Muscle layer of colon (tissue), 2 donors: Measurements from ENCODE around the gene PSPC1.
"Not testable (repeated sequence)": the region's sequence is repeated elsewhere in the genome, so short reads cannot be mapped to it uniquely, and the experiment has no call there.

Experiments
- H3K27ac ChIP-seq: one replicate; pipeline ENCODE4 v1.7.0; 2013; ENCODE audit warnings: low read depth, mild to moderate bottlenecking, low read length, moderate library complexity
- H3K27me3 ChIP-seq, 2 donors: one replicate each; pipeline ENCODE4 v1.7.0; 2013; ENCODE audit warnings: low read length in 2 of 2, mild to moderate bottlenecking in 2 of 2; ENCODE audit not compliant: insufficient read depth in 2 of 2, control insufficient read depth in 1 of 2
- H3K36me3 ChIP-seq: one replicate; pipeline ENCODE4 v1.7.0; 2013; ENCODE audit warnings: mild to moderate bottlenecking, low read length; ENCODE audit not compliant: insufficient read depth
- H3K4me1 ChIP-seq: one replicate; pipeline ENCODE4 v1.7.0; 2013; ENCODE audit warnings: mild to moderate bottlenecking, low read length; ENCODE audit not compliant: insufficient read depth
- H3K4me3 ChIP-seq, 2 donors: one replicate each; pipeline ENCODE4 v1.7.0; 2013; ENCODE audit warnings: low read length in 2 of 2, low read depth in 1 of 2, mild to moderate bottlenecking in 1 of 2, moderate library complexity in 1 of 2
- H3K9ac ChIP-seq: one replicate; pipeline ENCODE4 v1.7.0; 2013; ENCODE audit warnings: low read length
- H3K9me3 ChIP-seq: one replicate; pipeline ENCODE4 v1.7.0; 2013; ENCODE audit warnings: mild to moderate bottlenecking, low read length
- donor health status: abdominal sarcoma.
- donor health status: Adenocarcinoma of cecum.

The PSPC1 gene, protein sequence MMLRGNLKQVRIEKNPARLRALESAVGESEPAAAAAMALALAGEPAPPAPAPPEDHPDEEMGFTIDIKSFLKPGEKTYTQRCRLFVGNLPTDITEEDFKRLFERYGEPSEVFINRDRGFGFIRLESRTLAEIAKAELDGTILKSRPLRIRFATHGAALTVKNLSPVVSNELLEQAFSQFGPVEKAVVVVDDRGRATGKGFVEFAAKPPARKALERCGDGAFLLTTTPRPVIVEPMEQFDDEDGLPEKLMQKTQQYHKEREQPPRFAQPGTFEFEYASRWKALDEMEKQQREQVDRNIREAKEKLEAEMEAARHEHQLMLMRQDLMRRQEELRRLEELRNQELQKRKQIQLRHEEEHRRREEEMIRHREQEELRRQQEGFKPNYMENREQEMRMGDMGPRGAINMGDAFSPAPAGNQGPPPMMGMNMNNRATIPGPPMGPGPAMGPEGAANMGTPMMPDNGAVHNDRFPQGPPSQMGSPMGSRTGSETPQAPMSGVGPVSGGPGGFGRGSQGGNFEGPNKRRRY

DNA sequence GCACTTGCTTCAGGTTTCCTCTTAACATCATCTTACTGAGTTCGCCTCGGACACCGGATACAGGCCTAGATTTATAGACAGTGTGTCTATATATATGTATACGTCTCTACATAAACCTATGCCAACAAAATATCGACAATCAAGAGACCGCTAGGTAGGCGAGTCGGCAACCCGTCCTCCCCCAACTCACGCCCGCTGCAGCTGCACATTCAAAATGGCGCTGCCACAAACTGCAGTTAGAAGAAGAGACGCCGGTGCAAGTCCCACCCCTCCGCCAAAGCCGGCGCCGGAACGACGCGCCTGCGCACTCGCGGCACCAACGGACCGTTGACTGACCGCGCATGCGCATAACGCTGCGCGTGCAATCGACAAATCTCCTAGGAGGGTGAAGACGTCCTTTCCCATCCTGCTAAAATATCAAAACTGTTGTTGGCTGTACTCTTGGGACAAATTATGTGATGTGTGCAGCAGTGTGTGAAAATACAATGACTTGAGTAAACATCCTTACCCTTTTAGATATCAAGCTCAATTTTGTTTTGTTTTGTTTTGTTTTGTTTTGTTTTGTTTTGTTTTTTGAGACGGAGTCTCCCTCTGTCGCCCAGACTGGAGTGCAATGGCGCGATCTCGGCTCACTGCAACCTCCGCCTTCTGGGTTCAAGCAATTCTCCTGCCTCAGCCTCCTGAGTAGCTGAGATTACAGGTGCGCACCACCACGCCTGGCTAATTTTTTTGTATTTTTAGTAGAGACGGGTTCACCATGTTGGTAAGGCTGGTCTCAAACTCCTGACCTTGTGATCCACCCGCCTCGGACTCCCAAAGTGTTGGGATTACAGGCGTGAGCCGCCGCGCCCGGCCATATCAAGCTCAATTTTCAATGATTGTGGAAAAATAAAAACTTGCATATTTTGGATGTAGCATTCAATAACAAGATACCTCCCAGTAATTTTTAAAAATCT lies at the start of gene PSPC1:
Gene PSPC1 (minus strand): TSS at position 219 of the 956 bp plus-strand sequence. CDS start 188 bp downstream, at position 31.
- H3K9ac ChIP-seq, result peak within 1 kb of the TSS; percentile 93
- H3K9me3 ChIP-seq, result not testable (repeated sequence)

DNA sequence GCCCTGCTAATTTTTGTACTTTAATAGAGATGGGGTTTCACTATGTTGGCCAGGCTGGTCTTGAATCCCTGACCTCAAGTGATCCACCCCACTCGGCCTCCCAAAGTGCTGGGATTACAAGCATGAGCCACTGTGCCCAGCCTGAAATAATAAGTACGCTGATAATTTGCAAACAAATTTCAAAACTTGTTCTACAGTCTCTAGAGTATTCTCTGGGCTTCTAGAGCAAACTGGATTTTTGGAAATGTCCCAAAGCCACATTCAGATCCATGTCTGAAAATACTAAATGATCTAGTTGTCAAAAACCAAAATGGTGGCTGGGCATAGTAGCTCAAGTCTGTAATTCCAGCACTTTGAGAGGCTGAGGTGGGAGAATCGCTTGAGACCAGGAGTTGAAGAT lies 39.9 kb upstream of the PSPC1 start:
- Histone ChIP-seq H3K36me3 (peaks cover 23% of the 10 kb centered on the region), H3K4me1 (no peaks in the 10 kb centered on the region)

More for the DNA sequence above, at the start of gene PSPC1:
- H3K4me3 ChIP-seq, result peak within 1 kb of the TSS; percentile 73 to 94
- not testable (repeated sequence) for H3K4me1 ChIP-seq, H3K36me3 ChIP-seq, H3K27me3 ChIP-seq
- peak within 1 kb of the TSS; percentile 94 for H3K27ac ChIP-seq

DNA sequence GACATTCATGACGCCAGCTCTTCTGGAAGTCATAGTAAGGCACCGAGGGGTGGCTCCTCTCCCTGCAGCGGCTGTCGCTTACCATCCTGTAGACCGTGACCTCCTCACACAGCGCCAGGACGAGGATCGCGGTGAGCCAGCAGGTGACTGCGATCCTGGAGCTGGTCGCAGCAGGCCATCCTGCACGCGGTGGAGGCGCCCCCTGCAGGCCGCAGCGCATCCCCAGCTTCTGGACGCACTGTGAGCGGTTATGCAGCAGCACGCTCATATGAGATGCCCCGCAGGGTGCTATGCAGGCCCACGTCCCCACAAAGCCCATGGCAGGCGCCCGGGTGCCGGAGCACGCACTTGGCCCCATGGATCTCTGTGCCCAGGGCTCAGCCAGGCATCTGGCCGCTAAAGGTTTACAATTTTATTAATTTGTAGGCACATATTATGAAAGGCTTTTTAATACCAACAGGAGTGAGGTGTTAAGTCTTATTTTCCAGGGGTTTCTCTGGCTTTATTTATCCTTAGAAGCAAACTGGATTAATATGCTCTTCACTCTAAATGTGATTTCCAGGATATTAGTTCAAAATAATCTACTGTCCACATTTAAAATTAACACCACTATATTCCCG lies 35.6 kb upstream of the PSPC1 start:
- Histone ChIP-seq H3K9me3 (no peaks in the 10 kb centered on the region), H3K4me1 (no peaks in the 10 kb centered on the region), H3K36me3 (peaks cover 14% of the 10 kb centered on the region), H3K27ac (no peak overlapping the region), H3K4me3 (no peak overlapping the region), H3K9ac (no peak overlapping the region), H3K27me3 (no peaks in the 10 kb centered on the region)

More for the DNA sequence above, 39.9 kb upstream of the PSPC1 start:
- H3K27me3 ChIP-seq, result no peaks in the 10 kb centered on the region
- no peaks in the 10 kb centered on the region for H3K9me3 ChIP-seq
- no peak overlapping the region for H3K27ac ChIP-seq
- H3K4me3 ChIP-seq, result no peak overlapping the region
- no peak overlapping the region for H3K9ac ChIP-seq

DNA sequence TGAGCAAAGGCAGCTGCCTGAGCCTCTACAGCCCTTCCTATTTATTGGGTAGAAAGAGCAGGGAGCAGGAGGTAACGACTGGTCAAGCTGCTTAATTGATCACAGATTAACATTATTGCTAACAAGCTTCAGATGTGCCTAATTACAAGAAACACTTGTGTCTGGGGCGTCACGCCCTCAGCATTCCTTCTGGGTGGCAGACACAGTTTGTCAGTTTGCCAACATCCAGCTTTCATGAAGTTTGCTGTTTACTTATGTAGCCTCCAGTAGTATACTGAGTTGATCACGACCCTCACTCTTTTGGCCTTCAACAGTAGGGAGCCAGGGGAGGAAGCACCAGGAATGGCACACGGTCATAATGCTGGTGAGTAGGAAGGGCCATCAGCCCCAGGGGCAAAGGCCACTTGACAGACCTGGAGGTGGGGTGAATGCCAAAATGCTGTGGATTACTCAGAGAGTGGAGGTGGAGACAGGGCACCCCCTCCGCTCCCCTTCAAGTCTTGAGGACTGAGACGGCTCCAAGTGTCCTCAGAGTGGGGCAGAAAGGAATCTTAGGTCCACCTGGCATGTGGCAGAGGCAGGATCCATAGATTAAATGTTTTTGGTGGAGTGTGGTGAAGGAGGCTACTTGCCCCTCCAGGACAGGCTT lies 34.9 kb upstream of the PSPC1 start:
- H3K9ac ChIP-seq, result no peak overlapping the region
- no peaks in the 10 kb centered on the region for H3K4me1 ChIP-seq
- H3K27me3 ChIP-seq, result no peaks in the 10 kb centered on the region
- no peak overlapping the region for H3K4me3 ChIP-seq
- H3K9me3 ChIP-seq, result no peaks in the 10 kb centered on the region
- H3K36me3 ChIP-seq, result peaks cover 14% of the 10 kb centered on the region
- no peak overlapping the region for H3K27ac ChIP-seq

DNA sequence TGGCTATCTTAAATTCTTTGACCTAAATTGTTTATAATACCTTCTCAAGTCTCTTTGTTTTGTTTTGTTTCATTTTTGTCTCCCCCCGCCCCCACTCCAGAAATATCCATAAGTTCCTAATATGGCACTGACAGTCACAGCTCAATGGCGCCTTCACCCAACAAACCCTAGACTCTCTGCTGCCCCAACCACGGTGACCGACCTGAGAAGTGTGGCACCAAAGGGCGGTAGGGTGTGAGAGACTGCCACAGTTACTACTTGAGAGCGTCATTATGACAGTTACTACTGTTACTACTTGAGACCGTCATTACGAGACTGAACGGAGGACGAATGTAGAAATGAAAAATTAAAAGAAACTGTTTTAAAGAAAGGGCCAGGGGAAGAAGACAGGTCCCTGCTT lies 34.4 kb upstream of the PSPC1 start:
- H3K36me3 ChIP-seq, result peaks cover 14% of the 10 kb centered on the region
- no peaks in the 10 kb centered on the region for H3K27me3 ChIP-seq
- H3K9me3 ChIP-seq, result no peaks in the 10 kb centered on the region
- H3K4me1 ChIP-seq, result no peaks in the 10 kb centered on the region
- no peak overlapping the region for H3K27ac ChIP-seq
- no peak overlapping the region for H3K9ac ChIP-seq
- H3K4me3 ChIP-seq, result no peak overlapping the region

DNA sequence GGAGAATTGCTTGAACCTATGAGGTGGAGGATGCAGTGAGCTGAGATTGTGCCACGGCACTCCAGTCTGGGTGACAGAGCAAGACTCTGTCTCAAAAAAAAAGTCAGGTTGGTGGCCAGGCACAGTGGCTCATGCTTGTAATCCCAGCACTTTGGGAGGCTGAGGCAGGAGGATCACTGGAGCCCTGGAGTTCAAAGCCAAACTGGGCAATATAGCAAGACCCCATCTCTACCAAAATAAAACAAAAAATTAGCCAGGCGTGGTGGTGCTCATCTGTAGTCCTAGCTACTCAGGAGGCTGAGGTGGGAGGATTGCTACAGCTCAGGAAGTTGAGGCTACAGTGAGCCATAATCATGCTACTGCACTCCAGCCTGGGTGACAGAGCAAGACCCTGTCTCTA lies 33.1 kb upstream of the PSPC1 start:
- H3K9ac ChIP-seq, H3K27me3 ChIP-seq, H3K27ac ChIP-seq, H3K9me3 ChIP-seq, H3K4me1 ChIP-seq, H3K36me3 ChIP-seq, H3K4me3 ChIP-seq: not testable (repeated sequence)

DNA sequence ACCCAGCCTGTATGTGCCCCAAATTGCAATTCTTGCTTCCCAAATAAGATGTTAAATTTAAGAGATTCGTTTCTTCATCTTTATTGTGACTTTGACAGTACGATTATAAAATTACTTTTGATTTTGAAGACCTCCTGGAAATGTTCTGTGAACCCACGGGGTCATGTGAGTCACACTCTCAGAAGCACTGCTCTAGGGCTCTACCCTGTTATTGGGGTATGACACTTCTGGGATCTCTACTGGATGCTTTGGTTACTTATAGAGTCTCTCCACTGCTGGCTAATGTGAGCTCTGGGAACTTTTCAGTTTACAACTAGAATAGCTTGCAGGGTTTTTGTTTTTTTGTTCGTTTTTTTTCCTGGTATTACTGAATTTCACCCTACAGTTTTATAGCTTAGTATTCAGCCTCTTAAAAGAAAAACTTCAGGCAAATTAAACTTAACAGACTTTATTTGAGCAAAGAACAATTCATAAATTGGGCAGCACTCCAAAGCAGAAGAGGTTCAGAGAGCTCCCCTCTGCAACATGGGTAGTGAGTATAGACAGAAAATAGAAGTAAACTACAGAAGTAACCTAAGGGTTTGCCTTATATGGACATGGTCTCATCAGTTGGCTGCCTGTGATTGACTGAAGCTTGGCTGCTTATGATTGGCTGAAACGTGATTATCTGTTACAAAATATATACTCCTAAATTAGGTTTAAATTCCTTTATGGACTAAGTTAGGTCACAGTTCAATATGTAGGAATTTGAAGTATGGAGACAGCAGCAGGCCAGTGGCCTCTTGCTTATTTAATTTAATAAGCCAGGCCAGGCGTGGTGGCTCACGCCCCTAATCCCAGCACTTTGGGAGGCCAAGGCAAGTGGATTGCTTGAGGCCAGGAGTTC lies 28.5 kb upstream of the PSPC1 start:
- Histone ChIP-seq H3K36me3 (no peaks in the 10 kb centered on the region), H3K27ac (no peak overlapping the region), H3K27me3 (no peaks in the 10 kb centered on the region), H3K4me1 (no peaks in the 10 kb centered on the region), H3K9ac (no peak overlapping the region), H3K4me3 (no peak overlapping the region), H3K9me3 (no peaks in the 10 kb centered on the region)

DNA sequence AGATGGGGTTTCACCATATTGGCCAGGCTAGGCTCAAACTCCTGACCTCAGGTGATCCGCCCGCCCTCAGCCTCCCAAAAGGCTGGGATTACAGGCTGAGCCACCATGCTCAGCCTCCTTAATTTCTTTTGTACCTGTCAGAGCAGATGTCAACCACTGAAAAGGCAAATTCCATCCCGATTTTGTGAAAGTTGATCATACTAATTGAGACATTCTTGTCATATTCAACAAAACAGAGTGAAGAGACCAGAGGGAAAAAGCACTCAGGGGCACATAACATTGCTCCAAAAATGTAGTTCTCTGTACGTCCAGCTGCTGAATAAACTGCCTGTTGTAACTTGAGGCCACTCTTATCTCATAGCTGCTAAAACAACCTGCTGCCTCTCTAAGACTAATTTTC lies 27.4 kb upstream of the PSPC1 start:
- Histone ChIP-seq H3K4me3 (no peak overlapping the region), H3K4me1 (no peaks in the 10 kb centered on the region), H3K27me3 (no peaks in the 10 kb centered on the region), H3K9ac (no peak overlapping the region), H3K9me3 (no peaks in the 10 kb centered on the region), H3K36me3 (no peaks in the 10 kb centered on the region), H3K27ac (no peak overlapping the region)

DNA sequence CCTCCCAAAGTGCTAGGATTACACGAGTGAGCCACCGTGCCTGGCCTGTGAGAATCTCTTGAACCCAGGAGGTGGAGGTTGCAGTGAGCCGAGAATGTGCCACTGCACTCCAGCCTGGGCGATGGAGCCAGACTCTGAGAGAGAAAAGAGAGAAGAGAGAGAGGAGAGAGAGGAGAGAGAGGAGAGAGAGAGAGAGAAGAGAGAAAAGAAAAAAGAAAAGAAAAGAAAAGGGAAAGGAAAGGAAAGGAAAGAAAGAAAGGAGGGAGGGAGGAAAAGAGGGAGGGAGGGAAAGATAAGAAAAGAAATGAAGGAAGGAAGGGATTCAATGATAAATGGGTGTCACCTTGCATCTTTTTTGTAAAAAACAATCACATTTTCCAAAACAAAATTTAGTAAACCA lies 23.0 kb upstream of the PSPC1 start:
- Histone ChIP-seq H3K27me3 (no peaks in the 10 kb centered on the region), H3K4me3 (no peak overlapping the region), H3K27ac (no peak overlapping the region), H3K9me3 (no peaks in the 10 kb centered on the region), H3K4me1 (no peaks in the 10 kb centered on the region), H3K9ac (no peak overlapping the region), H3K36me3 (no peaks in the 10 kb centered on the region)

DNA sequence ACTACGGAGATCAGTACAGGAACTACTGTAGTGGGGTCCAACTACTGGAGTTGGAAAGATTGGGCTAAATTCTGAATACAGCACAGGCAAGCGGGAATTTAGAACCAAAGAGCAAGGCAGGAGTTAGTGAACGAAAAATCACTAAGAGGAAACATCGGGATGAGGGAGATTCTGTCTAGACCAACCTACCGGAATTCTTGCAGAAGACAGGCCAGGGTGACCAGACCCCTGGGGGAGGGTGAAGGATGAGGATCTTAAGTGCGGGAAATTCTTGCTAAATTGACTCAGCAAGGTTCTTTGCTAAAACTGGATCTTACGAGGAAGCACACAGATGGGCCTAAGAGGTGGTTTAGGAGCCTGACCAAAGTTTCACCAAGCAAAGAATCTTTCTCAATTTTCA lies 13.2 kb upstream of the PSPC1 start:
- no peak overlapping the region for H3K4me3 ChIP-seq
- no peak overlapping the region for H3K9ac ChIP-seq
- H3K4me1 ChIP-seq, result no peaks in the 10 kb centered on the region
- H3K27ac ChIP-seq, result no peak overlapping the region
- H3K27me3 ChIP-seq, result no peaks in the 10 kb centered on the region
- no peaks in the 10 kb centered on the region for H3K36me3 ChIP-seq
- H3K9me3 ChIP-seq, result no peaks in the 10 kb centered on the region
